Lower leg skin (tissue), 4 donors: ENCODE data around the gene TESK1. TPM values are rescaled to one million over a fixed set of nuclear protein-coding genes. Genes with fewer than 3 reads are reported as not detected.

ENCODE experiments used
- DNase-seq, 2 donors: peaks; one replicate each; pipeline ENCODE4 v3.0.0-alpha.2; 2019; ENCODE audit warnings: low spot score in 2 of 2
- H3K4me3 ChIP-seq: fragments of 200-600 bp; sonication (generic); 2 replicates; pipeline ENCODE4 v1.5.1; 2017; ENCODE audit warnings: mild to moderate bottlenecking, low read depth; ENCODE audit not compliant: poor library complexity, severe bottlenecking
- CTCF ChIP-seq, 3 donors: fragments of 450-650 bp; IDR thresholded peaks; one replicate each; pipeline ENCODE4 v1.5.1; 2016; ENCODE audit warnings: antibody characterized with exemption in 3 of 3, mild to moderate bottlenecking in 3 of 3, moderate library complexity in 2 of 3
- POLR2A ChIP-seq, 2 donors: fragments of 450-650 bp; IDR thresholded peaks; one replicate each; pipeline ENCODE4 v1.6.1; 2016 to 2017; ENCODE audit warnings: antibody characterized with exemption in 2 of 2, mild to moderate bottlenecking in 1 of 2, moderate library complexity in 1 of 2
- WGBS, 2 donors: methylation state at CpG; one replicate each; pipeline ENCODE4 v1.1.5; 2018; 5-methylcytosine and 5-hydroxymethylcytosine counted together
- intact Hi-C: fragments of 100-400 bp; cut with DNase I; formaldehyde crosslinking; loops from one replicate; pipeline ENCODE4 v1.15.0; 2023; ENCODE audit warnings: low total_unique reads
- total RNA-seq, 4 donors: library from RNA; depleted of rRNA; stranded (reverse); fragments of >200 nt; gene quantifications; one replicate each; pipeline ENCODE4 v1.1.0, GENCODE V29; 2016

TESK1 gene
- total RNA-seq, 4 donors from 2014 or later = 20.8 to 43.5 (median 33.0) TPM

GRCh38 chr9:35564658-35565061 is 40.4 kb upstream of the TESK1 start:
- peak; percentile 56 to 88 for DNase-seq
- intact Hi-C loops = no loop called here
- WGBS, 2 donors = 61 to 68% methylated on average over 7 of the region's 7 CpGs

GRCh38 chr9:35566417-35566816 is 38.6 kb upstream of the TESK1 start:
- H3K4me3 ChIP-seq = no peak overlapping the region
- TF ChIP-seq POLR2A (IDR thresholded peaks at IDR 0.05) (no peak), CTCF (IDR thresholded peaks at IDR 0.05) (no peak)
- 62 to 68% methylated on average over 2 of the region's 2 CpGs for WGBS, 2 donors
- no peak for DNase-seq
- intact Hi-C loops = no loop called here

More at GRCh38 chr9:35564658-35565061, 40.4 kb upstream of the TESK1 start:
- TF ChIP-seq CTCF (IDR thresholded peaks at IDR 0.05) = no peak
- no peak overlapping the region for H3K4me3 ChIP-seq

- no peak for DNase-seq
- 50 to 52% methylated on average over 4 of the region's 4 CpGs for WGBS, 2 donors
- TF ChIP-seq POLR2A (IDR thresholded peaks at IDR 0.05) = no peak
- TF ChIP-seq CTCF (IDR thresholded peaks at IDR 0.05) = no peak
- intact Hi-C loops = no loop called here
- no peak overlapping the region for H3K4me3 ChIP-seq
Measured at GRCh38 chr9:35568196-35568595, 36.9 kb upstream of the TESK1 start.

- no peak for DNase-seq
- TF ChIP-seq POLR2A (IDR thresholded peaks at IDR 0.05) = no peak
- no peak for TF ChIP-seq CTCF (IDR thresholded peaks at IDR 0.05)
- H3K4me3 ChIP-seq = no peak overlapping the region
- intact Hi-C loops = no loop called here
- 55 to 78% methylated on average over 5 of the region's 5 CpGs for WGBS, 2 donors
Measured at GRCh38 chr9:35569206-35569605, 35.9 kb upstream of the TESK1 start.

- no peak for TF ChIP-seq POLR2A (IDR thresholded peaks at IDR 0.05)
- TF ChIP-seq CTCF (IDR thresholded peaks at IDR 0.05) = no peak
- intact Hi-C loops = no loop called here
- no peak overlapping the region for H3K4me3 ChIP-seq
- DNase-seq = no peak
- WGBS, 2 donors = 88 to 89% methylated on average over 6 of the region's 6 CpGs
Measured at GRCh38 chr9:35570709-35571504, 34.2 kb upstream of the TESK1 start.
